ENCODE results near the gene GPC3. TPM values are rescaled to one million over a fixed set of nuclear protein-coding genes. Genes with fewer than 3 reads are reported as not detected.

The GPC3 gene
- total RNA-seq, 6 experiments from 2014 or later, result not detected

DNA sequence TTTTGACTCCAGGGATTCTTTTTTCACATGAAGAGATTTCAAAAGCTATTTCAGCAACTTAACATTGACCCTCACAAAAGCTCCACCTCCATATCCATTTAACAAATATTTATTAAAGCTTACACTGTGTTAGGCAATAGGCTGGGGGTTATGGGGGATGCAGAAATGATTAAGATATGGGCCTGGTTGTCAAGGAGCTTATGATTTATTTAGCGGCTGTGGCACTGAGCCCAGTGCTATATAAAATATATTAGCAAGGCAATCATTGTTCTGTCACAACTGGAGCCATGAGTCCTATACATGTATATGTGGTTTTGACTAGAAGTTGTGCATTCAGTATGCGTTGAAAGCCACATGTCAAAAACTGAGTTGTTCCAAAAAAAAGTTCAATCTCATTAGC is 131.1 kb downstream of the GPC3 start:
- no peak overlapping the region for H3K27ac Mint-ChIP-seq
- TF ChIP-seq CTCF (IDR thresholded peaks at IDR 0.05), result no peak
- no peak for DNase-seq
- H3K27me3 Mint-ChIP-seq (ENCODE audit: insufficient read depth), result no peaks in the 10 kb centered on the region; the same call in 1 of the 2 replicates
- no peaks in the 10 kb centered on the region for H3K4me1 Mint-ChIP-seq (ENCODE audit: low read depth)
- H3K4me3 Mint-ChIP-seq, result no peak overlapping the region
- H3K36me3 Mint-ChIP-seq (ENCODE audit: low read depth), result no peaks in the 10 kb centered on the region
- H3K9me3 Mint-ChIP-seq, result no peaks in the 10 kb centered on the region

DNA sequence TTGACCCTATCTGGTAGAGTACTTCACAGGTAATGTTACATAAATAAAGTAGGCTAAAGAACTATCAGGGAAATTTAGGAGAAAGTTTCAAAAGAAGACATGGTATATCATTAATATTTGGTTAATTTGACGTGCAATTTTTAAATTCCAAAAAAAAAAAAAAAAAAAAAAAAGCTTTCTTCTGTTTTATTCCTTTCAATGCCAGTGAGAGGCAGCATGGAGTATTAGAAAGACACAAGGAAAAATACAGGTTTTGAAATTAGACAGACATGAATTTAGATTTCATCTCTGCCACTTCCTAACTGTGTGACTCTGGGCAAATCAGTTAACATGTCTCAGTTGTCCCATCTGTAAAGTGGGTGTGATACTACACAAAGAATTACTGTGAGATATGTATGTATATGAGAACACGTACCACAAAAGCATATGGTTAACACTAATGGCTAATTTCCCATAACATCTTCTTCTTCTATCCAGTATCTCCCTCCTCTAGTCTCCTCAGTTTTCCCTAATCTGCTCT is 132.5 kb downstream of the GPC3 start:
- Mint-ChIP-seq H3K9me3 (no peaks in the 10 kb centered on the region; the same call in 1 of the 2 replicates), H3K27me3 (ENCODE audit: insufficient read depth) (no peaks in the 10 kb centered on the region; the same call in 1 of the 2 replicates), H3K27ac (no peak overlapping the region), H3K4me3 (no peak overlapping the region), H3K36me3 (ENCODE audit: low read depth) (no peaks in the 10 kb centered on the region), H3K4me1 (ENCODE audit: low read depth) (no peaks in the 10 kb centered on the region)
- DNase-seq, result no peak
- TF ChIP-seq CTCF (IDR thresholded peaks at IDR 0.05), result no peak

DNA sequence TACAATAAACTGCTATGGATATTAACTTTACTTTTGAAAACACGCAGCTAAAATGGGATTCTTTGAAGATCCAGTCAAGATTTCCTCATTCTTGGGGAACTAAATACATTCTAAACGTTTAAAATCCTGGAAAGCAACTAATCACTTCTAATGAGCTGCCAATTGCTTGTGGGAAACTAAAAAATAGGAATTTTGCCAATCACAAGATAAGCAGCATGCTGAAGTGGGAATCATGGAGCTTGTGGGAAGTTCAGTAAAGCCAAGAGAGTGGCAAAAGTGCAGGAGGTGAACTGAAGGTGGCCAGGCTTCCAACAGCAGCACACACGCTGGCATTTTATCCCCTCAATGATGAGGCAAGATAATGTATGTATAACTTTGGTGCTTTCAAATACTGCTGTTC is 133.0 kb downstream of the GPC3 start:
- H3K36me3 Mint-ChIP-seq (ENCODE audit: low read depth), result no peaks in the 10 kb centered on the region
- H3K4me3 Mint-ChIP-seq, result no peak overlapping the region
- no peaks in the 10 kb centered on the region; the same call in 1 of the 2 replicates for H3K27me3 Mint-ChIP-seq (ENCODE audit: insufficient read depth)
- TF ChIP-seq CTCF (IDR thresholded peaks at IDR 0.05), result no peak
- H3K4me1 Mint-ChIP-seq (ENCODE audit: low read depth), result no peaks in the 10 kb centered on the region
- no peak for DNase-seq
- H3K27ac Mint-ChIP-seq, result no peak overlapping the region
- no peaks in the 10 kb centered on the region; the same call in 1 of the 2 replicates for H3K9me3 Mint-ChIP-seq

DNA sequence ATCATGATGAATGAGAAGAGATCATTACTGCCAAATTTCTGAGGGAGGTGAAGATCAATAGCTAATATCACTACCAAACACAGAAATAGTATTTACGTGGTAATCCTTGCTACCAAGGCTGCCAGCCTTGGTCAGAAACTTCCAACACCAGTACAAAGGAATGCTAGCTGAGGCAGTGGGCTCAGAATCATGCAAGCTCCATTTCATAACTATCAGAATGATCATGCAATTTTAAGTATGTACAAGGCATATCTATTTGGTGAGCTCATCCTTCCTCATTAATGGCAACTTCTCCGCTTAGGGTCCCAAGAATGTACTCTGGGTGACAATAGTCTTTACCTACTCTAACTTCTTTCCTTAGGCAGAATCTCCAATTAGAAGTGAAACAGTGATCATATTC is 135.0 kb downstream of the GPC3 start:
- Mint-ChIP-seq H3K27ac (no peak overlapping the region), H3K4me3 (no peak overlapping the region), H3K4me1 (ENCODE audit: low read depth) (no peaks in the 10 kb centered on the region)

GRCh38 chrX:133849676-133850075 is 135.7 kb downstream of the GPC3 start:
- H3K36me3 Mint-ChIP-seq (ENCODE audit: low read depth), result no peaks in the 10 kb centered on the region
- no peaks in the 10 kb centered on the region; the same call in 1 of the 2 replicates for H3K9me3 Mint-ChIP-seq
- no peak for DNase-seq
- H3K4me1 Mint-ChIP-seq (ENCODE audit: low read depth), result no peaks in the 10 kb centered on the region
- no peak overlapping the region for H3K4me3 Mint-ChIP-seq
- H3K27ac Mint-ChIP-seq, result no peak overlapping the region
- no peaks in the 10 kb centered on the region for H3K27me3 Mint-ChIP-seq (ENCODE audit: insufficient read depth)
- TF ChIP-seq CTCF (IDR thresholded peaks at IDR 0.05), result no peak

More for the DNA sequence above, 135.0 kb downstream of the GPC3 start:
- Mint-ChIP-seq H3K36me3 (ENCODE audit: low read depth) (no peaks in the 10 kb centered on the region), H3K27me3 (ENCODE audit: insufficient read depth) (no peaks in the 10 kb centered on the region), H3K9me3 (no peaks in the 10 kb centered on the region; the same call in 1 of the 2 replicates)
- no peak for TF ChIP-seq CTCF (IDR thresholded peaks at IDR 0.05)
- DNase-seq, result no peak
